Esophagus muscularis mucosa (tissue), 3 donors: ENCODE results near the gene FITM1.

ENCODE experiments used
- POLR2AphosphoS5 ChIP-seq, 2 donors: sonication (generic); formaldehyde crosslinking; IDR thresholded peaks; one replicate each; pipeline ENCODE4 v1.6.1; 2017; ENCODE audit warnings: antibody characterized with exemption in 2 of 2
- TF ChIP-seq, protein P1 (sequence below), 3 experiments: fragments of 200-600 bp in 2 of 3; fragments of 450-650 bp in 1 of 3; sonication (generic) in 2 of 3; IDR thresholded peaks; one replicate each; pipeline ENCODE4 v1.5.1; 2017 to 2019; ENCODE audit warnings: antibody characterized with exemption in 3 of 3, mild to moderate bottlenecking in 2 of 3, moderate library complexity in 1 of 3

DNA sequence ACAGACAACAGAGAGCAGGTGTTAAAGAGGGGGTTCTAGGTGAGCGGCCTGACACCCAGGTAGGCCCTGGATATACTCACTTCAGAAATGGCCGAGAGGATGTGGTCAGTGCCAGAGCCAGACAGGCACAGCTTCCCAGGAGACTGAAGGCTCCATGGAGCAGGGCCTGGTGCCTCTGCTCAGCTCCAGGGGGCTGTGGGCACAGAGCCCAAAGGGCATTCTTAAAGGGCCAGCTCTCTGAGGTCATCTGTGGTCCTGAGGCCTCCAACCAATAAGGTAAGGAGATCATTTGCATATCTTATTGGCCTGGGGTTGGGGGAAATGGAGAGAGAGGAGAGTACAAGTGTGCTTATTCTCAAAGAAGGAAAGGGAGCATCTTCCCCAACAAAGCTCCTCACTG is 46.0 kb upstream of the FITM1 start:
- no peak for TF ChIP-seq POLR2AphosphoS5 (IDR thresholded peaks at IDR 0.05)
- TF ChIP-seq, protein P1, sequence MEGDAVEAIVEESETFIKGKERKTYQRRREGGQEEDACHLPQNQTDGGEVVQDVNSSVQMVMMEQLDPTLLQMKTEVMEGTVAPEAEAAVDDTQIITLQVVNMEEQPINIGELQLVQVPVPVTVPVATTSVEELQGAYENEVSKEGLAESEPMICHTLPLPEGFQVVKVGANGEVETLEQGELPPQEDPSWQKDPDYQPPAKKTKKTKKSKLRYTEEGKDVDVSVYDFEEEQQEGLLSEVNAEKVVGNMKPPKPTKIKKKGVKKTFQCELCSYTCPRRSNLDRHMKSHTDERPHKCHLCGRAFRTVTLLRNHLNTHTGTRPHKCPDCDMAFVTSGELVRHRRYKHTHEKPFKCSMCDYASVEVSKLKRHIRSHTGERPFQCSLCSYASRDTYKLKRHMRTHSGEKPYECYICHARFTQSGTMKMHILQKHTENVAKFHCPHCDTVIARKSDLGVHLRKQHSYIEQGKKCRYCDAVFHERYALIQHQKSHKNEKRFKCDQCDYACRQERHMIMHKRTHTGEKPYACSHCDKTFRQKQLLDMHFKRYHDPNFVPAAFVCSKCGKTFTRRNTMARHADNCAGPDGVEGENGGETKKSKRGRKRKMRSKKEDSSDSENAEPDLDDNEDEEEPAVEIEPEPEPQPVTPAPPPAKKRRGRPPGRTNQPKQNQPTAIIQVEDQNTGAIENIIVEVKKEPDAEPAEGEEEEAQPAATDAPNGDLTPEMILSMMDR (IDR thresholded peaks at IDR 0.05): no peak
